NCI-H82 treated with DMSO at 0.1 percent for 48 hours (cell line): Measurements from ENCODE around the gene ABI3.

Experiments
- DNase-seq: peaks from one replicate; lab custom pipeline; 2025; ENCODE audit not compliant: unreplicated experiment; lab: John Stamatoyannopoulos, UW

The ABI3 gene

DNA sequence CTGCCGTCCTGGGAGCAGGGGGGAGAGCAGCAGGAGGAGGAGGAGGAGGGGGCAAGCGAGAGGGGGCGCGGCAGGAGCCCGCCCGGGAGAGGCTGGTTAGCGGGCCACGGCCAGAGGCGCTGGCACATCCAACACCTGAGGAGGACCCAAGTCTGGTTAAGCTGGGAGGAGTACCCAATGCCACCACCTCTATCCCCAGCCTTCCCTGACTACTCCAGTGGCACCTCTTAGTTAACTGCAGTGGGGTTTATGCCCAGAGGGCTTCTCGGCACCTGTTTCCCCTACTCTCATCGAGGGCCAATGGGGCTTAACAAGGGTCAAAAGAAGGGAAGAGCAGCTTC, 14.5 kb downstream of the ABI3 start:
- DNase-seq, result no peak

DNA sequence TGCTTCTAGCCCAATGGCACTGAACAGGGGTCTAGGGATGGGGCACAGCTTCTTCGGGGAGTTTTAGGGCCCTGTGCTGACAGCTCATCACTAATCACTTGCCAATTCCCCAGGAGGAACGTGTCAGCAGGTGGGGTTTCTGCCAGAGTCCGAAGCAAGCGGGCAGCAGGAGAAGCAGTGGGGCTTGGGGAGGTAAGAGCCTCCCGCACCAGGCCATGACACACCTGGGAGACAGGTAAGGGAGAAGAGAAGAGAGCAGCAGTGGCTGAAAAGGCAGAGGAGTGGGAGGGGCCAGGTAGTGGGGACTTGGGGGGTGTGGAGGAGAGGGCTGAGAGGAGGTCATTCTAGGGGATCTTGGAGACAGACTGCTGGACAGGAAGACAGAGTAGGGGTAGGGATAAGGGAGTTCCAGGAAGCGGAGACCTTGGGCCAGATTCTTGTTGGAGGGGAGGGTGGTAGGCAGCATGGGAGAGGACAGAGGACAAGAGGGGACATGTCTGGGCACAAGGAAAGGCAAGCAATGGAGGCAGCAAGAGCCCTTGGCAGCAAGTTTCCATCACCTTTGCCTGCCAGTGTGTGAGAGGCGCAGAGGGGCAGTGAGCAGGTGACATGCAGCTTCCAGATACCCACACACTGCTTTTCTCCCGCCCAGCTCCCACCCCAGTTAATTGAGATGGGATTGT, 15.2 kb downstream of the ABI3 start:
- no peak for DNase-seq

DNA sequence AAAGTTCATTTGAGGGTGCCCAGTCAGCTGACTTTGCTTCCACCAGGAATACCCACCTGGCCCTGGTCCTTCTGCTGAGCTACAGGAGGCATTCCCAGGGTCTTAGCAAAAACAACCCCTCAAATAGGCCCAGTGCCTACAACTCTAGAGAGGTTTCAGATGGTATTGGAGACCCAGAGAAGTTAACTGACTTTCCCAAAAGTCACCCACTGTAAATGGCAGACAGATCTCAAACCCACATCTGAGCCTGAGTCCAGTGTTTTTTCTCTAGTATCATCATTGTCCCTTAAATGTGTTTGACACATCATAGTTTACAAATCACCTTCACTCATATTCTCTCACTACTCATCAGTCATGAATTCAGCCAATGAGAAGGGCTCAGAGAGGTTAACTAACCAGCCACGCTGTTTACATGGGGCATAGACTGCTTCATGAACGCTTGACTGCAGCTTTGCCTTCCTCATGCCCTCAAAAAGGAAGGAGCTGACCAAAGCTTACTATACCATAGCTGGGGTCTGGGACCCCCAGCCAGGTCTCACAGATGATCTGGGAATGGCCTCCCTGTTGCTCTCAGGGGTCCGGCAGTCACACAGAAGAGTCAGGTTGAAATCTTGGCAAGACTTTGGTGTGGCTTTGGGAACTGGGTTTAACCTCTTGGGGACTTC, 16.4 kb downstream of the ABI3 start:
- no peak for DNase-seq

DNA sequence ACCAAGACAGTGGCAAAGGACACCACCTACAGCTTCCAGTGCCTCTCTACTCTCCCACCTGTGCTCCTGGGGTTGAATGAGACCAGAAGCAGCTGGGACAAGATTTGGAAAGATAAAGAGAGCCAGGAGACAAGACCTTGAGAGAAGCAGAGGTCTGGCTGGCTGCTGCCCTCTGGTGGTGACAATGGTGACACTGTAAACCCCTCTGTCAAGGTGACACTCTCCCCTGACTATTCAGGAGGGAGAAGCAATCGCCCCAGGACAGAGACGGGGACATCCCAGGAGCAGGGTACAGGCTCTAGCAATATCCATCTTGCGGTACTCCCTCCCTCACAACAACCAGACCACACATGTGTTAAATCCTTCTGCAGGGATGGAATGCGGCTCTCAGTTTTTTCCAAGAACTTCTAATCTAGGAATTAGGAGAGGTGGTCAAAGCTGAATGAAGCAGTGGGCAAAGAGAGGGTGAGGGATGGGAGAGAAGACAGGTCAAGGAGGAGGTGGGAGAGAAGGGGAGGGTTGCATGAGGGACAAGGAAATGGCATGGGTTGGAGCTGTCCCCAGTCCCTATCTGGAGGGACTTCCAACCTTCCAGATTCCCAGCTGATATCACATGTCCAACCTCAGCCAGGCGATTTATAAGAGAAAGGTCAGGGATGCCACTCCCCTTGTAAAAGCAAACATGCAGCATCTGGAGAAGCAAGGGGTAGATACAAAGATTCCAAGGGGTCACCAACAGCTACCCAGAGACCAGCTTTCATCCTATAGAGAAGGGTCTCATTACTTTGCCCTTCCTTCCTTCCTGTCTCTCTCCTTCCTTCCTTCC, 17.1 kb downstream of the ABI3 start:
- DNase-seq, result peak; percentile 61

DNA sequence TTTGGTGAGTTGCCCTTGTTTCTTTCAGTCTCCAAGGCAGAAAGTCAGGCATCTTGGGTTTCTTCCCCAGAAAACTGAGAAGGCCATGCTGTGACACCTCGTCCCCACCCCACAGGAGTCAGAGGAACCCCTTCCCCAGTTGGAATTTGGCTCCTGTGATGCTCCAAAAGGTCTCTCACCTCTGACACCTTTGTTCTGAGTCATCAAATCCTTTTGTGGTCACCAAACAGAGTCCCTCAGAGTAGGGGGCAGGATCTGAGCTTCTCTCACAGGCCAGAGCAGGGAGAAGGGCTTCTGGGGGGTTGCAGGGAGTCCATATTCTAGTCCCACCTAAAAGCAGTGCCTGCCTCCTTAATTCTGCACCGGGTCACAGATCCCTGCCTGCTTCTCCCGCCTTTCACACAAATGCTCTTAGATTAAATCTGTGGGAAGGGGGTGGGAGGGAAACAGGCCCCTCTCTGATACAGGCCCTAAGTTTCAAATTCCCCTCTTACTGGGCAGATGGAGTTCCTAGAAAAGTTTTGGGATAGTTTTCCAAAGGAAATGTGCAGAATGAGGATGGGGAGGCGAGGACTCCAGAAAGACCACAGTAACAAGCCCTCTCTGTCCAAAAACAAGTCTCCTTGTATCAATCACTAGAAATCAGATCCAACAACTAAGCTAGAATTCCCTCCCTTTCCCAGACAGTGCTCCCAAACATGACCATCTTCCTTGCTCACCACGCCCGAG, 18.7 kb downstream of the ABI3 start:
- DNase-seq, result no peak

DNA sequence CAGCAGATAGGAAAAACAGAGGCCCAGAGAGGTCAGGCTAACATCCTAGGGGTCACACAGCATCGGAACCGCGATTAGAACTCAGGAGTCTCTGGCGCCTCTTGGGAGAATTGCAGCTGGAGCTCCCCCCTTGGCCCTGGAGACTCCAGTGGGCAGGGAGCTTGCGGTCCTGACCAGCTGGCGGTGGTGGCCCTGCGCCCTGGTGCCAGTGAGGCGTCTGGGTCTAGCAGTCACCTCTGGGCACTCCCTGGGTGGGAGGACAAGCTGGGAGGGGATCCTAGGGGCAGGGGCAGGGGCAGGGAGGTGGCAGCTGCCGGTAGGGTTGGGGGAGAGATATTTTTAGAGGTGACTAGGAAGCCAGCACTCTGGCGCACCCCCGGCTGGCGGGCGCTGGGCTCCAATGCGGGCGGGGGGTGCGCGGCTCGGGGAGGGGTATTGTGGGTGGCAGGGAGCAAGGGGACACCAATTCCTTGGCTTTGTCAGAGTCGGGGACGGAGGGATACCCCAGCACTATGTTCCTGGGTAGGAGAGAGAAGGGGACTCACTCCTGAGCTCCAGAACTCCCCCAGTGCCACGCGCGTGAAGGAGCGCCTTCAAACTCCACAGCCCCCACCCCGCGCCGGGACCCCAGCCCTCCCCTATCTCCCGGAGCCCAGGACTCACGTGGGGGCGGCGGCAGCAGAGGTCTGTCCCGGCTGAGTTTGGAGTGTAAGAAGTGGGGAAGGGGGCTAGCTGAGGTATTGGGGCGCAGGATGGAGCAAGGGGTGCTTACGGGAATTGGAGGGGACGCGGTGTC, 19.5 kb downstream of the ABI3 start:
- no peak for DNase-seq

DNA sequence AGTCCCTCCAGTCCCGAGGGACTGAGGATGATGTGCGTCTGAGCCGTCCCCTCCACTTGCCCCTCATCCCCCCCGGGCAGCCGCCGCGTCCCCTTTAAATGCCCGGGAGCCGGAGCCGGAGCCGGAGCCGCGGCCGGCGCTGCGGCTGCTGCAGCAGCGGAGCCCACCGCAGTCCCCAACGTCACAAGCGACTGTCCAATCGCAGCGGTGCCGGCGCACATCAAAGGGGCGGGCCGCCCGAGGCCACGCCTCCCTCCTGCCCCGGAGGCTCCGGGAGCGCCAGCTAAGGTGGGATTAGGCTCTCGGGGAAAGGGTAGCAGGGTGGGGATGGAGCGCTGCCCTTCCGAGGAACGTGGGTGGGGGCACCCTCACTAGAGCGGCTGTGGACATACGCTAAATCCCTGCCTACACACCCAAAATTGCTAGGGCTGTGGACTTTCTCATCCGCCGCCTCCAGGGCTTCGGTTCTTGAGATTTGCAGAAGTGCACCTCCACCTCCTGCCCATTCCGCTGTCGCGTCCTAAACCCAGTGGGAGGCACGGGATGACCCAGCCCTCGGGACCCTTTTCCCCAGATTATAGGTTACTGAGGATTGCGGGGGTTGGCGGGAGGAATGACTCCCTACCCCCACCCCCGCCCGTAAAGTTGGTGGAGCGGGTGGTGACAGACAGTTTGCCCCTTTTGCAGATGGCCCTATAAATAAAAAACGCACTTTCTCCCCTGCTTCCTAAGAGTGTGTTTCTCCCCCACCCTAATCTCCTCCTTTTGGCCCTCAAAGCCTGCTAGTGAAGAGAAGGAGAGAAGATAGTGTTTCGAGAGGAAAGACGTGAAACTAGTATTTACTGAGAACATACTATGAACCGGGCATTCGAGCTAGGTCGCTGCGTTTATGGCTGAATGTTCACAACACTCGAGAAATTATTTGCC, 20.4 kb downstream of the ABI3 start, which contains the start of gene PHOSPHO1:
PHOSPHO1 (minus strand) TSS at position 152 of the 927 bp plus-strand sequence. CDS start 4,096 bp downstream, outside the sequence.
- peak; percentile 81 for DNase-seq

DNA sequence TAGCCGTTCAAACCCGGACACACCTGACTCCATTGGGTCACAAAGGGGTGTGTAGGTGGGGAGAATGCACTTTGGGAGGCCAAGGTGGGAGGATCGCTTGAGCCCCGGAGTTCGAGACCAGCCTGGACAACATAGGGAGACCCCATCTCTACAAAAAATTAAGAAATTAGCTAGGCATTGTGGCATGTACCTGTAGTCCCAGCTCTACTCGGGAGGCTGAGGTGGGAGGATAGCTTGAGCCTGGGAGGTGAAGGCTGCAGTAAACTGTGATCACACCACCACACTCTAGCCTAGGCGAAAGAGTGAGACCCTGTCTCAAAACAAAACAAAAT, 21.0 kb downstream of the ABI3 start:
- no peak for DNase-seq

DNA sequence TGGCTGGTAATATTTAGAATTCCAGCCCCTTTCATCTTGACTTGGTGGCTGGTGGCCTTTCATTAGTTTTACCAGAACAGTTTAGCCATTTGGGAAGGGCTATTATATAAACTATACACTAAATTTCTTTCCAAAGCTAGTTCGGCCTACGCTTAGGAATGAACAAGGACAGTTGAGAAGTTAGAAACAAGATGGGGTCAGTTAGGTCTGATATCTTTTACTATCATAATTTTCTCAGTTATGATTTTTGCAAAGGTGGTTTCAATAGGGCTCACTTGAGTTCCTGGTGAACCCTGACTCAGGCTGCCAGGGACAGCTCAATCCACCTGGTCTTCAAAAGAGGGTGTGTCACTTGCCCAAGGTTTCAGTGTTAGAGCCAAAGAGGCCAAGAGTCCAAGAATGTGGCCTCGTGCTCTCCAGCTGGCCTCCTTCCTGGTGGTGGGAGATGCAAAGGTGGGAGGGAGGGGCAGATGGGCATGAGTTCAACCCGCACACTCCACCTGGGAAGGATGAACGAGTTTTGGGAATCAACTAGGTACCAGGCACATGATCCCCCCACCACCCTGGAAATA, 24.1 kb downstream of the ABI3 start:
- no peak for DNase-seq

DNA sequence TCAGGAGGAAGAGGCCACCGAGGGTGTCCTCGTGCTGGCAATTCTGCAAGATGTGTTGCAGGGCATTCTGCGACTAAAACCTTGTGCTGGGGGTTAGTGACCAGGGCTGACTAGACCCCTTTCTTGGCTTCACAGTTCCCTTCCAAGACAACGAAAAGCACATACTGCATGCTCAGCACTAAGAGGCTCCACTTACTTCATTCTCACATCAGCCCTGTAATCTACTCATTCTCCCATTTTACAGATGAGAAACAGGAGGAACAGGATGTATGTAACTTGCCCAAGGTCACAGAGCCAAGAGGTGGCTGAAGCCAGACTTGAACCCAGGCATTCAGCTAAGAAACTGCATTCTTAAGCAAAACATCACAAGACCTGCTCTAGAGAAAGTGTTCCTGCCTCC, 25.4 kb downstream of the ABI3 start:
- no peak for DNase-seq

DNA sequence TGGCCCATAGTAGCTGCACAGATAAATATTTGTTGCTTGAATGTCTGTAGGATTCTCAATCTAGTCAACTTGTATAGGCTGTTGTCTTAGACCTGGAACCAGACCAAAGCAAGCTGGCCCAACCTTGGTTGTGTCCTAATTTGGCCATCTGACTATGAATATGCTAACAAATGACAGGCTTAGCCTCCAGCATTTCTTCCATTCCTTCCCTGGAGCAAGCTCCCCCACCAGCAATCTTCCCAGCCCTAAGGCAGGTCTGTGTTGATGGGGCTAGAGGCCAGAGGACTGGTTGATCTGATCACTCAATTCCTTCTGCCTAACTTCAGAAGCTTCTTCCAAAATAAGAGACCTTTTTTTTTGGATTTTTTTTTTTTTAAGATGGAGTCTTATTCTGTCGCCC, 29.5 kb downstream of the ABI3 start:
- DNase-seq, result no peak

DNA sequence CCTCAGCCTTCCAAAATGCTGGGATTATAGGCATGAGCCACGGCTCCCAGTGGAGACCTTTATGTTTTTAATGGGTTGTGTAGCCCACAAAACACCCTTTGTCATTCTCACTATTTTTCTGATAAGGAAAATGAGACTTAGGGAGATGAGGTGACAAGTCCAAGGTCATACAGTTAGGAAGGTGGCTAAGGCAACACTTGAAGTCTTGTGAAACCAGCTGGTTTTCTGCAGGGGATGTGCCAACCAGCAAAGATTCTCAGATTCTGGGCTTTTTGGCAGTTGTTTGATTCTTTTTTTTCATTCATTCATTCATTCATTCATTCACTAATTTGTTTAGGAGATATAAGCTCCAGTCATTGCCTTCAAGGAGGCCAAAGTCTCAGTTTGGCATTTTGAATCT, 30.1 kb downstream of the ABI3 start:
- DNase-seq, result no peak

DNA sequence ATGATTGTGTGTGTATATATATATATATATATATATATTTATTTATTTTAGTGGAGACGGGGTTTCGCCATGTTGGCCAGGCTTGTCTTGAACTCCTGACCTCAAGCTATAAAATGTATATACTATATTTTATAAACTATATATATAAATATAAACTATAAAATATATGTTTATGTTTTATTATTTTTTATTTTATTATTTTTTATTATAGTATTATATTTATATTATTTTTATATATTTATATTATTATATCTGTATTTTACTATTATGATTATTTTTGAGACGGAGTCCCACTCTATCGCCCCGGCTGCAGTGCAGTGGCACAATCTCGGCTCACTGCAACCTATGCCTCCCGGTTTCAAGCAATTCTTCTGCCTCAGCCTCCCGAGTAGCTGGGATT, 30.5 kb downstream of the ABI3 start:
- DNase-seq, result no peak

DNA sequence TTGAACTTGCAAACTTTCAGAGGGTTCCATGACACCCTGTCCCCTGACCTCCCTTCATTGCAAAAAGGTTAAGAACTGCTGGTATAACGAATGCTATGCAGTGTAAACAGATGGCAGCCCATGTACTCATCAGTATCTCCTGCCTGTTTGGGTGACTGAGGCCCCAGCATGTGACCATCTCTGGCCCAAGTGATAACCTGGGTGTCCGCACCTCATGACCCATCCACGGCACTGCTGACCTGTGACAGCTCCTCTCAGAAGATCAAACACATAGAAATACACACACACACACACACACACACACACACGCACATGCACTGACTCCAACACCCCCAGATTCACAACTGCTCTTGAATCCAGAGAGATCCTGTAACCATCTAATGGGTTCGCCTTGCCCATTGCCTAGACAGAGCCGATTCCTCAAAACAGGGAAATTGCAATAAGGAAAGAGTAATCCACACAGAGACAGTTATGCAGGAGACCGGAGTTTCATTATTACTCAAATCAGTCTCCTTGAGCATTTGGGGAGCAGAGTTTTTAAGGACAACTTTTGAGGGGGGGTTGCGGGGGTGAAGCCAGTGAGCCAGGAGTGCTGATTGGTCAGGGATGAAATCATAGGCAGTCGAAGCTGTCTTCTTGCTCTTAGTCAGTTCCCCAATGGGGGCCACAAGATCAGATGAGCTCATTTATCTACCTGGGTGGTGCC, 31.3 kb downstream of the ABI3 start:
- DNase-seq, result no peak

DNA sequence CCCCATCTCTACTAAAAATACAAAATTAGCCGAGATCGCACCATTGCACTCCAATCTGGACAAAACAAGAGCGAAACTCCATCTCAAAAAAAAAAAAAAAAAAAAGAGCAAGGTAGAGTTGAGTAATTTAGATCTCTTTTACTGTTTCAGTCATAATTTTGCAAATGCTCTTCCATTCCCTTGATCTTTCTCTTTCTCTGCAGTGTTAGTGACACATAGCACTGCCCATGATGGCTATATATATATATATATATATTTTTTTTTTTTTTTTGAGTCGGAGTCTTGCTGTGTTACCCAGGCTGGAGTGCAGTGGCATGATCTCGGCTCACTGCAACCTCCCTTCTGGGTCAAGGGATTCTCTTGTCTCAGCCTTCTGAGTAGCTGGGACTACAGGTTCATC, 32.3 kb downstream of the ABI3 start:
- no peak for DNase-seq

DNA sequence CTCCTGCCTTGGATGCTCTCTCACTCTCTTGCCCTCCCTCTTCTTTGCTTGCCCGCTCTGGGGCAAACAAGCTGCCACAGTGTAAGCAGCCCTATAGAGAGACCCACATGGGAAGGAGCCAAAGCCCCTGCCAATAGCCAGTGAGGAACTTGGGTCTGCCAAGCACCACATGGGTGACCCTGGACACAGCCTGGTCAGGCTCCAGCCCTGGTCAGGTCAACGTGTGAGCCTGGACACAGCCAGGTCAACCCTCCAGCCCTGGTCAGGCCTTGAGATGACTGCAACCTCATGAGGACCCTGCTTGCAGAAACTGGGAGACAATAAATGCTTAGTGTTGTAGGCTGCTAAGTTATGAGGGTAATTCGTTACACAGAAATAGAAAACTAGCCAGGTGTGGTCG, 34.3 kb downstream of the ABI3 start:
- DNase-seq, result no peak

DNA sequence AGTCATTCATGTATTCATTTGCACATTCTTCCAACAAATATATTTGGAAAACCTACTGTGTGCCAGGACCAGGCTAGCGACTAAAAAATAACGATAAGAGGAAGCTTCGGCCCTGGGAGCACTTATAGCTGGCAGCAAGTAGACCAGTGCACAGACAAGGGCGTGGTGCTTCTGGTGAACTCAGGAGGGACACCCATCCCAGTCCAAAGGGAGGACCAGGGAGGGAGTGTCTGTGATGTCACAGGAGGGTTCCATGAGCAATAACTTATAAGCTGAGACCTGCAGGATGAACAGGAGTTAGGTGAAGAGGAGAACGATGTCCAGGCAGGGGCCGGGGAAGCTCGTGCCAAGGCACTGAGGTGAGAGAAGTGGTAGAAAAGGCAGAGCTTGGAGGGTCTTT, 37.4 kb downstream of the ABI3 start:
- DNase-seq, result no peak

DNA sequence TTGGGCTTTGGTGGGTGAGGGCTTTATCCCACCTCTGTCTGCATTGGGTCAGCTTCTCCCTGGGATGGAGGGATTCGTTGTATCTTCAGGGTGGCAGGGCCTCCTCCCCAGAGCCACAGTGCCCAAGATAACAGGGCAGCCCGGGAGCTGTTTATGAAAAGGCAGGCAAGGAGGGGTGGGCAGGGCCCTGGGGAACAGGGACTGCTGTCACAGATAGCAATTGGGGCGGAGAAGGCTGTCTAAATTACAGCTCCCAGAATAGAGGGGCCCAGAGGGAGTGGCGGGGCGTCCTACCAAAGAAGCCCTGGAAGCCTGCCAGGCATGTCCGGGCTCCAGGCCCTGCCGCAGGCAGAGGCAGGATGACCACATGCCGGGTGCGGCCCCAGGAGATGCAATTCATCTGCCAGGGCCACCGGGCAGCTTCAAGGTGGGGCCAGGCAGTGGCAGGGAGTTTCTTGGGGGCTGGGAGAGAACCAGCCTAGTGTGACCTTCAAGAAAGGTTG, 38.8 kb downstream of the ABI3 start:
- no peak for DNase-seq
